Measurements from ENCODE around the gene QKI. TPM values are rescaled to one million over a fixed set of nuclear protein-coding genes. Genes with fewer than 3 reads are reported as not detected.

Gene QKI
- total and polyA plus RNA-seq, 10 of the 15 experiments (the other 5 are each of a cell fraction or from before 2014, with no cell fraction given), result 4.7 to 72.5 (median 38.9) TPM

- TF ChIP-seq CREB1 (IDR thresholded peaks at IDR 0.05; ENCODE audit: low read depth) (peak; percentile 59; the same call in 1 of the 2 replicates), JUNB (IDR thresholded peaks at IDR 0.05) (no peak), SRF (IDR thresholded peaks at IDR 0.05; ENCODE audit: low read depth in 2 of 2, low read length in 2 of 2) (no peak), E4F1 (IDR thresholded peaks at IDR 0.05; ENCODE audit: borderline replicate concordance, partially characterized antibody) (no peak), ZNF217 (IDR thresholded peaks at IDR 0.05) (peak; percentile 60; the same call in 1 of the 2 replicates), CHD1 (IDR thresholded peaks at IDR 0.05; ENCODE audit: low read depth, low read length) (no peak), ZBED1 (IDR thresholded peaks at IDR 0.05; ENCODE audit: borderline replicate concordance) (no peak), REST (IDR thresholded peaks at IDR 0.05; ENCODE audit: low read depth, low read length) (0 out of 2 replicates have a peak, but pooled peaks have one; percentile 3), HCFC1 (IDR thresholded peaks at IDR 0.05; ENCODE audit: low read length) (no peak), ZBTB40 (IDR thresholded peaks at IDR 0.05; ENCODE audit: borderline replicate concordance) (no peak), BCL3 (IDR thresholded peaks at IDR 0.05; ENCODE audit: borderline replicate concordance, insufficient read depth, low read depth, low read length, poor library complexity, severe bottlenecking) (peak; percentile 38), MEF2B (IDR thresholded peaks at IDR 0.05; ENCODE audit: partially characterized antibody, poor library complexity, severe bottlenecking) (no peak), HDAC2 (IDR thresholded peaks at IDR 0.05) (0 out of 2 replicates have a peak, but pooled peaks have one; percentile 73), BHLHE40 (IDR thresholded peaks at IDR 0.05; ENCODE audit: borderline replicate concordance in 1 of 2, low read depth in 2 of 2, low read length in 1 of 2) (peak; percentile 24 to 89; a peak in 3 of 4 replicates), NRF1 (conservative IDR thresholded peaks at IDR 0.05; ENCODE audit: low read depth, low read length) (peak; percentile 80), STAT1 (conservative IDR thresholded peaks at IDR 0.05) (no peak)
These were observed 987 bp upstream of the QKI start (continued) for GRCh38 chr6:163413345-163414116.
